HG02870 (cell line): Measurements from ENCODE around the gene ABI1.

ENCODE experiments used
- ATAC-seq: cut with Tn5 transposase; IDR thresholded peaks from one replicate; pipeline ENCODE4 v1.9.1; 2021; ENCODE audit warnings: mild to moderate bottlenecking, moderate library complexity; ENCODE audit not compliant: unreplicated experiment

The ABI1 gene

GRCh38 chr10:26721561-26721960, 139.2 kb downstream of the ABI1 start:
- ATAC-seq, result no peak

GRCh38 chr10:26717476-26717875, 143.3 kb downstream of the ABI1 start:
- ATAC-seq, result no peak

- no peak for ATAC-seq
Measured at GRCh38 chr10:26715137-26715487, 145.6 kb downstream of the ABI1 start.

- no peak for ATAC-seq
Measured at GRCh38 chr10:26714415-26715136, 146.2 kb downstream of the ABI1 start.

GRCh38 chr10:26711324-26711723, 149.4 kb downstream of the ABI1 start:
- ATAC-seq, result no peak

GRCh38 chr10:26706936-26707335, 153.8 kb downstream of the ABI1 start:
- no peak for ATAC-seq

GRCh38 chr10:26706206-26706605, 154.6 kb downstream of the ABI1 start:
- no peak for ATAC-seq

GRCh38 chr10:26703974-26704373, 156.8 kb downstream of the ABI1 start:
- ATAC-seq, result no peak

- no peak for ATAC-seq
Measured at GRCh38 chr10:26703096-26703495, 157.7 kb downstream of the ABI1 start.

- ATAC-seq, result no peak
Measured at GRCh38 chr10:26700884-26701630, 159.7 kb downstream of the ABI1 start.

GRCh38 chr10:26699631-26700030, 161.1 kb downstream of the ABI1 start:
- no peak for ATAC-seq

- no peak for ATAC-seq
Measured at GRCh38 chr10:26698909-26699308, 161.8 kb downstream of the ABI1 start.

- no peak for ATAC-seq
Measured at GRCh38 chr10:26697922-26698608, 162.7 kb downstream of the ABI1 start.

- peak; percentile 80 for ATAC-seq
Measured at GRCh38 chr10:26697163-26697921, 163.4 kb downstream of the ABI1 start, which contains the start of gene PDSS1. Gene PDSS1 (plus strand): TSS chr10:26697701. CDS start chr10:26697712, 11 bp downstream.

GRCh38 chr10:26696786-26697162, 164.0 kb downstream of the ABI1 start:
- ATAC-seq, result no peak
